NCI-H510A (cell line): ENCODE data around the gene CDK11A.
"Not testable (repeated sequence)": the region's sequence is repeated elsewhere in the genome, so short reads cannot be mapped to it uniquely, and the experiment has no call there.

Experiments used
- DNase-seq: peaks from one replicate; lab custom pipeline; 2025; lab: John Stamatoyannopoulos, UW

CDK11A gene

DNA sequence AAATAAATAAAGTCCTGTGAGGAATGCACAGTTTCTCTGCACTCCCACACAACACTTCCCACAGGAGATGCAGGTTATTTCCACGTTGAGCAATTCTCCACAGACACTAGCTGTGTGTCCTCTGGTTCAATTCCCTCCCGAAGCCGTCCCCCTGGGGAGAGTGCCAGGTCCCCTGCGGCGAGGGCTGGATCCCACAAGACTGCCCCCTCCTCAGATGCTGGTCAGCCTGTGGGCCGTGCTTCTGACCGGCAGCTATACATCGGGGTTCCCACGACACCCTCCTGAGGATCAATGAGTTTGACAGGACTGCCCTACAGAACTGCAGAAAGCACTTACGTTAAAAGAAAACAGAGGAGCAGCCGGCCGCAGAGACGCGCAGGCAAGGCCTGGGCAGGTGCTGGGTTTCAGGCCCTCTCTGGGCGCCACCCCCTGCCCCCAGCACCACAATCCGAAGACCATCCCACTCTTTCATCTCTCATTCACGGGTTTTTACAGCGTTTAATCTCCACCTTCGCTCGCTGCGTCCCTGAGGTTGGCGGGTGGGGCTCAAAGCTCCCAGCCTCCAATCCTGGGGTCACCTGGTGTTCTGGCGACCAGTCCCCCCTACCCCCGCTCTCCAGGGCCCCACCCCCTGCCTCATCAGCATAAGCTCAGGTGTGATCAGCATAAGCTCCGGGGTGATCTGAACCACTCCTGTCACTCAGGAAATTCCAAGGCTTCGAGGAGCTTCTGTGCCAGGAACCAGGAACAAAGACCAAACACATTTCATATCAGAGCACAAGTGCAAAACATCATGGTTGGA lies 40.9 kb downstream of the CDK11A start:
- no peak for DNase-seq

- DNase-seq: no peak
Observed at GRCh38 chr1:1680912-1681273, 43.3 kb downstream of the CDK11A start.

DNA sequence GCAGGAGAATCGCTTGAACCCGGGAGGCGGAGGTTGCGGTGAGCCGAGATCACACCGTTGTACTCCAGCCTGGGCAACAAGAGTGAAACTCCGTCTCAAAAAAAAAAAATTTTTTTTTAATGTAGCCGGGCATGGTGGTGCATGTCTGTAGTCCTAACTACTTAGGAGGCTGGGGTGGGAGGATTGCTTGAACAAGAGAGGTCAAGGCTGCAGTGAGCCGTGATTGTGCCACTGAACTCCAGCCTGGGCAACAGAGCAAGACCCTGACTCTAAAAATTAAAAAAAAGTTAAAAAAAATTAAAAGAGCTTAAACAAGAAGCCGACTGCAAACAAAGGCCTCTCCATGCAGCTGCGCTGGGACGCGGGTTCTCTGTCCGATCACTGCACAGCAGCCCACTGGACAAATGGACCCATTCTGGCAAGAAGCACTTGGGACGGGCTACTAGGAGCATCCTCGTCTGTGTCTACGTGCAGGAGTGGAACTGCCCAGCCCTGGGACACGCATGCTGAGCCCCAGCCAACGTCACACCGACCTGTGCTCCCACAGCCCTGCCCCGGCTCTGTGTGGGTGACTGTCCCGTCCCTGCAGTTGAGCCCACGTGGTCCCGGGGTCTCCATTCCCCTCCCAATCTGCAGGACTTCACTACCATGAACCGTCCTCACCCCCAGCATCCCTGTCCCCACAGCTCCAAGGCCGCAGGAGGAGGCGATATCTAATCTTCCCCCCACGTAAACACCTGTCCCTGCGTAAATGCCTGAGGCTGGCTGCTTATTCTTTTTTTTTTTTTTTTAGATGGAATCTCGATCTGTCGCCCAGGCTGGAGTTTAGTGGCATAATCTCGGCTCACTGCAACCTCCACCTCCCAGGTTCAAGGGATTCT lies 43.9 kb downstream of the CDK11A start:
- DNase-seq: no peak

DNA sequence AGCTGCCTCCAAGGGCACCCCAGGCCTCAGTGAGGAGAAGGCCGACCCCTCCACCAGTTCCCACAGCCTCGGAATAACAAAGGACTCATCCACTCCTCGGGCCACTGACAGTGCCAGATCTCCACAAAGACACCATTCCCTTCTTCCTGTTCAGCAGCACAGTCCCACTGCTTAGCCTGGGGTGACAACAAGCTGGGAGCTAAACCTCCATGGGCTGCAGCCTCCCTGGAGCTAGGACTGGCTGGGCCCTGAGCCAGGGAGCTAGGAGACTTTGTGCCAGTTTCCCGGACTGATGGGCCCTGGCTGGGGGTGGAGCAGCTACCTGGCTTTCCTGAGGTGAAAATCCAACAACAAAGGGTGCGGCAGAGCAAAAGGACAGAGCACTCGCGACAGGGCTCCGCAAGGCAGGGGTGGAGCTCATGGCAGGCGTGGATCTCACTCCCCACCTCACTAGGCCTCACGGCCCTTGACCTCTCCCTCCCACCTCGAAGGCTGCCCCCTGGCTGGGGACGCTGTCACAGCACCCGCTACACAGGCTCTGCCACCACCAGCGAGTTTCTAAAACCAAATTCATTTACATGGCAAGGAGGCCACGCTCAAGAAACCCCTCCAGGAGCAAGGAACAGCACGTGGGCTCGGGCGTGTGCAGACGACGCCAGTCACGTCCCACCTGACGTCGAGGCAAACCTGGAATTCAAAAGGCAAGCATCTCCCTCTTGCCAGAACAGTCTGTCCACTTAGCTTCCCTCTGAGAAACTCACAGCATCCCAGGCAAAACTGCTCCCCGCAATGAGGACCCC lies 45.4 kb downstream of the CDK11A start:
- no peak for DNase-seq

DNA sequence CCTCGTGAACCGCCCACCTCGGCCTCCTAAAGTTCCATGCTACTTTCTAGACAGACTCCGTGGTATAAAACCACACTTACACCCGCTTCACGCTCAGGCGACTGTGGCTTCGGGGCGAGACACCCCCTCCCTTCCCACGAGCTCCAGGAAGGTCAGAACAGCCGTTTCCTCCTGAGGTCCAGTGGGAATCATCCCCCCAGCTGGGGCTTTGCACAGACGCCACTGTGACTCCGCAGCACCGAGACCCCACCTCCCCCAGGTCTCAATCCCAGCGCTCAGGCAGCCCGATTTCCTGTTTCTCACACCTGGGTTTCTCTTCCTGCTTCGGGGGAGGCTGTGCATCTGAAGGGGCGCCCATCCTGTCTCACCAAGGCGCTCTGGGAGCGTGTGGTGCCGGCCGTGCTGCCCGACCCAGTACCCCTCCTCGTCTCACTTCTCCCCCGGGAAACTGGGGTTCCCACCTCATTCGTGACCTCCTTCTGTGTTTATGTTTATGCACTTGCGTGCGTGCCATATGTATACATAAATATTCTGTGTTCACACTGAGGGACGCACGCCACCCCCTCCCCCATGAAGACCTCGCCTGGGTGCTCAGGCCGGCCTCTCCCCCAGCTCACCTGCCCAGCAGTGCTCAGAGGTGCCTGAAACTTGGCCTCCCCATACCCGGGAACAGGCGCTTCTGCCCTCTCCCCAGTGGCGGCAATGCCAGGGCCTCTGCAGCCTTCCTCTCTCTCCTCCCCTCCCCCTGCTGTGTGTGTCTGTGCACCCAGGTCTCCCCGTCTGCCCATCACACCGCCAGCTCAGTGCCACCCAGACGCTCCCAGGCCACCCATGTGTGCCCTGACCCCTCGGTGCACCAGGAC lies 46.2 kb downstream of the CDK11A start:
- no peak for DNase-seq

DNA sequence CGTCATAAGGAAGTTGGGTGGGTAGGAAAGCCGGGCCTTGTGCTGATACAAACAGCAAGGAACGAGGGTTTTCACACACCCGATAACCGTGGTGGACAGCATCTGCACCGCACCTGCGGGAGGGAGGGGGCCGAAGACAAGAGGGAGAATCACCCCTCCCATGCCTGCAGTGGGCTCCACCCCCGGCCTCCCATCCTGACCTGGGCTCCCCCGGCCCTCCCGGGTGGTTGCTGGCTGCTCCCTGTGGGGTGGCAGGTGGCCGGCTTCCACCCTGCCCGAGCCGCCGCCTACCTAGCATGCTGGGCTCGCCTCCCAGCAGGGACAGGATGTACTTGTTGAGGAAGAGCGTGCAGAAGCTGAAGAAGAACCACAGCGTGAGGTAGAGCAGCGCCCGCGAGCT lies 48.1 kb downstream of the CDK11A start:
- DNase-seq: not testable (repeated sequence)

DNA sequence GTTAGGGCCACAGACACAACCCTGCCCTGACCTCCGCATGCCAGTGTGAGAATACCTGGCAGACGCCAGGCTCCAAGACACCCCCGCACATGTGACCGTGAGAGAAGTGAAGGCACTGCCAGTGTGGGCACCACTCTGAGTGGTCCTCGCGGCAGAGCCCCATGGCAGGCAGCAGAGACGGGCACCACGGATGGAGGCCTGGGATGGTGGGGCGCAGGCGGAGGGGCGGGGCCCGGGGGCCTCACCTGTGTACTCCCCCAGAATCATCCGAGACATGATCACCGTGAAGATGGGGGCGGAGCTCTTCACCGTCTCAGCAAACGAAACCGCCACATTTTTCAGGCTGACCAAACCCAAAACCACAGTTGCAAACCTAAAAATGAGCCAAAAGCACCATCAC lies 48.9 kb downstream of the CDK11A start:
- not testable (repeated sequence) for DNase-seq

- DNase-seq: not testable (repeated sequence)
Observed at GRCh38 chr1:1674806-1675205, 49.4 kb downstream of the CDK11A start.

DNA sequence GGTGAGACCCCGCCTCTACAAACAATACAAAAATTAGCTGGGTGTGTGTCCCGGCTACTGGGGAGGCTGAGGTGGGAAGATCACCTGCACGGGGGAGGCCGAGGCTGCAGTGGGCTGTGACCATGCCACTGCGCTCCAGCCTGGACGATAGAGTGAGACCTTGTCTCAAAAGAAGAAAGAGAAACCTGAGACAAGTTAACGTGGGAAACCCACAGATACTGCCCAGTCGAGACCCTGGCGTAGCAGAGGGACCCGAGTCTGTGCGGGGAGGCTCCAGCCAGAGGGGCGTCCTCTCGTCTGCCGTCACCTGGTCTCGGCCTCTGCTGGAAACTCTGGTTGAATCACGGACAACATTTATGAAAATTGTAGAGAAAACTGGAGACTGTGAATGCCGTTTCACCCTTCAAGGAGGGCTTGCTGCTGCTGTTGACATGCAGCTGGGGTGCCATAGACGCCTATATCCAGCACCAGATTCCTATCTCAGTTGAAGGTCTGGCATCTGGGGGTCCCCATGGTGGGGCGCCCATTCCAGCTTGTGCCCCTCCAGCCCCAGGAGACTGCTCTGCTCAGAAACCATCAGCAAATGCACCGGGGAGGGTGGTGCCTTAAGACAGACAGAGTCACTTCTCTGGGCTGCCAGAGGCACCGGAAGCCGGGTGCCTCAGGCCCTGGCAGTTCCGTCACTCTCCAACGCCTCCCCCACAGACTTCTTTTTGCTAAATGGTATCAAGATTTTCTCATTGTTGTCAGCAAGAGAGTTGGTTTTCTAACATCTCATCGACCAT lies 51.8 kb downstream of the CDK11A start:
- DNase-seq: no peak

DNA sequence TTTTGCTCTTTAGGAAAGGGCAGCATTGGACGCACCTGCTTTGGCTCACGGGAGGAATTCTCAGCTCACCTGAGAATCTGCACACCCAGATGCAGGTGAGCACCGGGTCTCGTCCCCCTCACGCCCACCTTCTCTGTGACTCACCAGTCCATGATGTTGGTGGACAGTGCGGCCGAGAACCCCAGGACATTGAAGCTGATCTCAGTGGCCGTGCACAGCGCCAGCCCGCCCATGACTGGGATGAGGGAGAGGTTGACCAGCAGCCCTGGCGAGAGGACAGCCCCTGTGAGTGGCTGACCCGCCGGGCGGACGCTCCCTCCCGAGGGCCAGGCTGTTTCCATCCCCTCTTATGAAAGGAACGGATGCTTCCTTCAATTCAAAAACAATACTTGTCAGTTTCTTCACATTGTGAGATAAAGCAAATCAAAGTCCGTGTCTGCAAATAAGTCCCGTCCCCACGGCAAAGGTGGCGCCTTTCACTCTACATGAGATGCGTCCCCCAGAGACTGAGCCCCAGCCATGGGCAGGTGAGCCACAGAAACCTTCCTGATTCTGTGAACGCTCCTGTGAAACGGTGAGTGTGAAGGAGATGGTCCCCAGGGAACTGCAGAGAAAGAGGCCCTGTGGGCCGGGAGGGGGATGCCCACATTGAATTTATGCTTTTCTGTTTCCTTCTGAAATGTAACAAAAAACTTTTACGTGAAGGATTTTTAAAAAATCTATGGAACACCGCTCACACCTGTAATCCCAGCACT lies 52.6 kb downstream of the CDK11A start:
- DNase-seq: no peak

GRCh38 chr1:1670866-1671265 lies 53.3 kb downstream of the CDK11A start:
- no peak for DNase-seq

GRCh38 chr1:1669468-1670440 lies 54.4 kb downstream of the CDK11A start:
- no peak for DNase-seq

- DNase-seq: no peak
Observed at GRCh38 chr1:1666526-1666925, 57.6 kb downstream of the CDK11A start.

GRCh38 chr1:1665815-1666251 lies 58.3 kb downstream of the CDK11A start:
- DNase-seq: peak; percentile 54

DNA sequence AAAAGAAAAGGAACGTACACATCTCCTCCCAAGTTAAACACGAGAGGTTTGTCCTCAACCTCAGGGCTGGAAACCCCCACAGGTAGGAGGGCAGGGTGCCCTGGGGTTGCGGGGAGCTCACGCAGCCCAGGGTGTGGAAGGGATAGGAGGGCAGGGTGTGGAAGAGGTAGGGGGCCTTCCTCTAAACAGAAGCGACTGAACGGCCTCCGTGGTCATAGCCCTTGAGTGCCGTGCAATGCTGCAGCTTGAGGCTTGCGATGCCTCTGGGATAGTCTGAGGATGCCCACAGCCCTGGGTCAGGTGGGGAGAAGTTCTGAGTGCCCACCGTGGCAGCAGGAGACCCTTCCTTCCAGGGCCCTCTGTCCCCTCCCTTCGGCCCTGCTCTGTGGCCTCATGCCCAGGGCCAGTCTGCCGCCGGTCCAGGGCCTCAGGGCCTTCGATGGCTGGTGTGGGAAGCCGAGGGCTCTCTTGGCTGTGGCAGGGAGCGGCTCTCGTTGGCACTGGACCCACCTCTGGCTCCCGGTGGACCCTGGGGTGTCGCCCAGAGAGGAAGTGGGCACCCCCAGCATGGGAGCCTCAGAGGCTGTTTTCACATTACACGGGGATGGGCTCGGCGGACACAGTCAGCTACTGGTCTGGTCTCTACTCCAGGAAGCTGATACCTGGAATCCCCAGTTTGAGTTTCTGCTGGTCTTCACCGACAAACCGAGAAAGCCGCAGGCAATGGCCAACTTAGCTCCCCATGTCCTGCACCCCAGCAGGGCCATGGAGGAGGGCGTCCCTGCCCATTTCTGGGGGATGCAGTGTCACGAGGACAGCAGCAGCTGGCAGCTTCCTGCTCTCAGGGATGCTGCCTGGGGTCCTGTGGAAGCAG lies 59.0 kb downstream of the CDK11A start:
- no peak for DNase-seq

- DNase-seq: not testable (repeated sequence)
Observed at GRCh38 chr1:1664318-1664717, 59.8 kb downstream of the CDK11A start.

DNA sequence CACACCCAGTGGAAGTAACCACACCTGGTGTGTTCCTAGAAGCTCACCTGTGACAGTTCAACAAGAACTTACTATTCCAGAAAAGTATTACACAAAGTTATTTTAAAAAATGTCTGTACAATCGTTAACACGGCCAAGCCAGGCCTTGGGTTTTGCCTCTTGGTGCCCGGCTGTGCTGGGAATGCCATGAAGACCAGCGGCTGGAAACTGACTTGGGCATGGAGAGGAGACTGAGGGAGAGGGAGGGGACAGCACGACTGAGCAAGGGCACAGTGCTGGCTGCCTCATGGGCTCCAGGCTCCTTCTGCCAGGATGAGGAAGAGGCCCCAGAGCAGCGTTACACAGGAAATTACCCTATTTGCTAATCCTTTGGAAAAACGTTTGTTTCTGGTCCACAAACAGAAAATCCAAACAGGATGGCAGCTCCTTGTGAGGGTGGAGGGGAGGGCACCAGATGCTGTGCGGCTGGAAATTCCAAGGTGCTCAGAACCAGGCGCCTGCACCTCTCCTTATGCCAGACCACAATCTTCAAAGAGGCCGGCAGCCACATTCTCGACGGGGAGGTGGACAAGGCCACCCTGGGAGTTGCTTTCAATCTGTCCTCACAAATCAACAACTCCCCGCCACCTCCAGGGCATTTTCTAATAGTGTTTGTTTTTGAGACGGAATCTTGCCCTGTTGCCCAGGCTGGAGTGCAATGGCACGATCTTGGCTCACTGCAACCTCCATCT lies 61.2 kb downstream of the CDK11A start:
- DNase-seq: not testable (repeated sequence)
